ENCODE measurements around the gene INTS14. TPM values are rescaled to one million over a fixed set of nuclear protein-coding genes. Genes with fewer than 3 reads are reported as not detected.

The INTS14 gene
- total RNA-seq, 1 experiment from 2014 or later, result 28.3 TPM

- no peaks in the 10 kb centered on the region for H3K36me3 Mint-ChIP-seq
- no peaks in the 10 kb centered on the region for H3K9me3 Mint-ChIP-seq
- ChIA-PET CTCF (no interaction called here), POLR2A (no interaction called here)
- peaks cover 10% of the 10 kb centered on the region for H3K4me1 Mint-ChIP-seq
- ATAC-seq (no peak), DNase-seq (ENCODE audit: low spot score) (no peak)
- no peak overlapping the region for H3K4me3 Mint-ChIP-seq
- no peak overlapping the region for H3K27ac Mint-ChIP-seq
- TF ChIP-seq CREM (CRISPR knock-in tag; IDR thresholded peaks at IDR 0.05) (no peak), ZNF121 (CRISPR knock-in tag; IDR thresholded peaks at IDR 0.05) (no peak), NR2C2 (CRISPR knock-in tag; IDR thresholded peaks at IDR 0.05) (no peak), USF2 (CRISPR knock-in tag; IDR thresholded peaks at IDR 0.05) (no peak), ZBTB21 (CRISPR knock-in tag; IDR thresholded peaks at IDR 0.05; ENCODE audit: borderline replicate concordance) (no peak), RORB (CRISPR knock-in tag; IDR thresholded peaks at IDR 0.05) (no peak), MYBL2 (CRISPR knock-in tag; IDR thresholded peaks at IDR 0.05) (no peak), TEAD1 (CRISPR knock-in tag; IDR thresholded peaks at IDR 0.05) (no peak), STAT6 (CRISPR knock-in tag; conservative IDR thresholded peaks at IDR 0.05; ENCODE audit: low read depth) (no peak), ZNF425 (CRISPR knock-in tag; conservative IDR thresholded peaks at IDR 0.05) (no peak), MAX (CRISPR knock-in tag; IDR thresholded peaks at IDR 0.05) (no peak)
- no peaks in the 10 kb centered on the region for H3K27me3 Mint-ChIP-seq (ENCODE audit: low read depth)
Measured at GRCh38 chr15:65623103-65623502, 12.2 kb upstream of the INTS14 start.

GRCh38 chr15:65621638-65622037 is 10.7 kb upstream of the INTS14 start, which contains the start of gene SLC24A1:
SLC24A1 (plus strand) TSS chr15:65621938; CDS start chr15:65624081, 2,143 bp downstream.
- Mint-ChIP-seq H3K27me3 (ENCODE audit: low read depth) (no peaks in the 10 kb centered on the region), H3K27ac (no peak within 1 kb of the TSS), H3K9me3 (peaks cover 9% of the 10 kb centered on the region; the same call in 1 of the 2 replicates), H3K36me3 (no peaks in the 10 kb centered on the region), H3K4me3 (no peak within 1 kb of the TSS), H3K4me1 (peaks cover 10% of the 10 kb centered on the region)
- DNase-seq (ENCODE audit: low spot score) (no peak), ATAC-seq (no peak)
- ChIA-PET CTCF (interaction anchor here (1.3 to 1.8 kb wide), 2 partner anchors 11 to 17 kb away, joined by 4 to 5 read pairs; partner anchors contain the start of gene INTS14), POLR2A (interaction anchor here (1.0 kb wide), 1 partner anchor 247 kb away, joined by 3 read pairs; the partner anchor contains the start of gene RAB11A)
- TF ChIP-seq SMAD3 (CRISPR knock-in tag; IDR thresholded peaks at IDR 0.05; ENCODE audit: borderline replicate concordance) (no peak), E2F4 (CRISPR knock-in tag; IDR thresholded peaks at IDR 0.05; ENCODE audit: borderline replicate concordance, low read depth) (no peak), NR2C2 (CRISPR knock-in tag; IDR thresholded peaks at IDR 0.05) (no peak), SOX15 (CRISPR knock-in tag; IDR thresholded peaks at IDR 0.05) (no peak), E2F5 (CRISPR knock-in tag; IDR thresholded peaks at IDR 0.05) (no peak), FOXP4 (CRISPR knock-in tag; IDR thresholded peaks at IDR 0.05) (no peak), TEAD4 (CRISPR knock-in tag; IDR thresholded peaks at IDR 0.05) (no peak), ZNF219 (CRISPR knock-in tag; IDR thresholded peaks at IDR 0.05; ENCODE audit: borderline replicate concordance) (no peak), ERG (CRISPR knock-in tag; IDR thresholded peaks at IDR 0.05) (no peak), MXD4 (CRISPR knock-in tag; IDR thresholded peaks at IDR 0.05; ENCODE audit: borderline replicate concordance) (no peak), FOXJ3 (CRISPR knock-in tag; IDR thresholded peaks at IDR 0.05; ENCODE audit: borderline replicate concordance) (no peak)
